T-helper 17 cell (primary cell): ENCODE measurements around the gene AGRP. TPM values are rescaled to one million over a fixed set of nuclear protein-coding genes. Genes with fewer than 3 reads are reported as not detected.

Experiments
- ATAC-seq: fragments of 150-1000 bp; cut with Tn5 transposase; 2 replicates; pipeline ENCODE4 v1.10.0; 2021; ENCODE audit warnings: mild to moderate bottlenecking, moderate library complexity
- DNase-seq, 3 donors: peaks; one replicate each; pipeline versions ENCODE4 v3.0.0 to v3.0.0-alpha.2; 2020 to 2021
- H3K9me3 ChIP-seq: one replicate; pipeline ENCODE4 v1.7.0; 2013; ENCODE audit warnings: low read length, mild to moderate bottlenecking; ENCODE audit not compliant: control insufficient read depth, poor library complexity, severe bottlenecking
- H3K27ac Mint-ChIP-seq: one replicate; pipeline ENCODE4 v1.8.0; 2022; ENCODE audit warnings: mild to moderate bottlenecking, moderate library complexity, mixed read lengths
- H3K27me3 Mint-ChIP-seq: one replicate; pipeline ENCODE4 v1.8.0; 2022; ENCODE audit warnings: mixed read lengths
- H3K36me3 Mint-ChIP-seq: one replicate; pipeline ENCODE4 v1.8.0; 2022; ENCODE audit warnings: low read depth, mixed read lengths
- H3K4me1 Mint-ChIP-seq: one replicate; pipeline ENCODE4 v1.8.0; 2022; ENCODE audit warnings: mild to moderate bottlenecking, mixed read lengths
- H3K4me3 Mint-ChIP-seq: one replicate; pipeline ENCODE4 v1.8.0; 2022; ENCODE audit warnings: mild to moderate bottlenecking, moderate library complexity, mixed read lengths
- total RNA-seq, 4 donors: library from RNA in 2 of 4; stranded (reverse) in 2 of 4; gene quantifications; one replicate each; pipeline ENCODE4 v1.2.3 and lab custom pipeline; 2022 to 2026

AGRP gene
- total RNA-seq, 2 donors from 2014 or later, result not detected

GRCh38 chr16:67464565-67464964 lies 18.8 kb downstream of the AGRP start:
- Mint-ChIP-seq H3K27ac (no peak overlapping the region), H3K36me3 (no peaks in the 10 kb centered on the region), H3K27me3 (no peaks in the 10 kb centered on the region), H3K4me3 (no peak overlapping the region), H3K4me1 (peaks cover 29% of the 10 kb centered on the region)
- ATAC-seq (no peak), DNase-seq (no peak)
- H3K9me3 ChIP-seq, result no peaks in the 10 kb centered on the region

- Mint-ChIP-seq H3K4me1 (peaks cover 30% of the 10 kb centered on the region), H3K36me3 (no peaks in the 10 kb centered on the region), H3K4me3 (no peak overlapping the region), H3K27me3 (no peaks in the 10 kb centered on the region), H3K27ac (no peak overlapping the region)
- ATAC-seq (no peak), DNase-seq (no peak)
- no peaks in the 10 kb centered on the region for H3K9me3 ChIP-seq
Observed at GRCh38 chr16:67463691-67464090, 19.7 kb downstream of the AGRP start.

GRCh38 chr16:67463059-67463458 lies 20.3 kb downstream of the AGRP start:
- H3K9me3 ChIP-seq, result no peaks in the 10 kb centered on the region
- DNase-seq, result no peak
- ATAC-seq, result no peak
- H3K4me1 Mint-ChIP-seq, result peaks cover 31% of the 10 kb centered on the region
- no peak overlapping the region for H3K27ac Mint-ChIP-seq
- no peaks in the 10 kb centered on the region for H3K27me3 Mint-ChIP-seq
- no peaks in the 10 kb centered on the region for H3K36me3 Mint-ChIP-seq
- no peak overlapping the region for H3K4me3 Mint-ChIP-seq

- H3K4me3 Mint-ChIP-seq, result no peak overlapping the region
- peaks cover 29% of the 10 kb centered on the region for H3K4me1 Mint-ChIP-seq
- H3K9me3 ChIP-seq, result no peaks in the 10 kb centered on the region
- H3K27me3 Mint-ChIP-seq, result no peaks in the 10 kb centered on the region
- H3K27ac Mint-ChIP-seq, result no peak overlapping the region
- H3K36me3 Mint-ChIP-seq, result no peaks in the 10 kb centered on the region
- ATAC-seq (no peak), DNase-seq (no peak)
Observed at GRCh38 chr16:67462279-67462655, 21.1 kb downstream of the AGRP start.

- Mint-ChIP-seq H3K4me3 (no peak overlapping the region), H3K4me1 (peaks cover 30% of the 10 kb centered on the region), H3K27me3 (no peaks in the 10 kb centered on the region), H3K36me3 (no peaks in the 10 kb centered on the region), H3K27ac (no peak overlapping the region)
- ATAC-seq (no peak), DNase-seq (no peak)
- H3K9me3 ChIP-seq, result no peaks in the 10 kb centered on the region
Observed at GRCh38 chr16:67461600-67462278, 21.6 kb downstream of the AGRP start.

- Mint-ChIP-seq H3K36me3 (no peaks in the 10 kb centered on the region), H3K4me1 (peaks cover 33% of the 10 kb centered on the region), H3K4me3 (no peak overlapping the region), H3K27ac (no peak overlapping the region), H3K27me3 (no peaks in the 10 kb centered on the region)
- DNase-seq (no peak), ATAC-seq (no peak)
- H3K9me3 ChIP-seq, result no peaks in the 10 kb centered on the region
Observed at GRCh38 chr16:67460961-67461360, 22.4 kb downstream of the AGRP start.

GRCh38 chr16:67460168-67460567 lies 23.2 kb downstream of the AGRP start:
- peaks cover 35% of the 10 kb centered on the region for H3K4me1 Mint-ChIP-seq
- no peak overlapping the region for H3K4me3 Mint-ChIP-seq
- no peaks in the 10 kb centered on the region for H3K36me3 Mint-ChIP-seq
- H3K9me3 ChIP-seq, result no peaks in the 10 kb centered on the region
- DNase-seq, result no peak
- ATAC-seq, result no peak
- no peaks in the 10 kb centered on the region for H3K27me3 Mint-ChIP-seq
- H3K27ac Mint-ChIP-seq, result peak overlapping the region; percentile 54

- DNase-seq (no peak), ATAC-seq (no peak)
- Mint-ChIP-seq H3K27me3 (no peaks in the 10 kb centered on the region), H3K36me3 (no peaks in the 10 kb centered on the region), H3K27ac (no peak overlapping the region), H3K4me1 (peaks cover 35% of the 10 kb centered on the region), H3K4me3 (no peak overlapping the region)
- H3K9me3 ChIP-seq, result no peaks in the 10 kb centered on the region
Observed at GRCh38 chr16:67459861-67460150, 23.5 kb downstream of the AGRP start.

- ATAC-seq, result no peak
- H3K27me3 Mint-ChIP-seq, result no peaks in the 10 kb centered on the region
- H3K36me3 Mint-ChIP-seq, result no peaks in the 10 kb centered on the region
- no peaks in the 10 kb centered on the region for H3K9me3 ChIP-seq
- peak overlapping the region; percentile 73 for H3K4me3 Mint-ChIP-seq
- H3K27ac Mint-ChIP-seq, result peak overlapping the region; percentile 37
- peaks cover 37% of the 10 kb centered on the region for H3K4me1 Mint-ChIP-seq
- no peak for DNase-seq
Observed at GRCh38 chr16:67459066-67459860, 24.1 kb downstream of the AGRP start.

- peak overlapping the region; percentile 37 for H3K27ac Mint-ChIP-seq
- H3K36me3 Mint-ChIP-seq, result peaks cover 4% of the 10 kb centered on the region
- ATAC-seq, result no peak
- H3K4me1 Mint-ChIP-seq, result peaks cover 37% of the 10 kb centered on the region
- no peaks in the 10 kb centered on the region for H3K27me3 Mint-ChIP-seq
- no peaks in the 10 kb centered on the region for H3K9me3 ChIP-seq
- no peak overlapping the region for H3K4me3 Mint-ChIP-seq
- DNase-seq, result no peak
Observed at GRCh38 chr16:67458121-67458641, 25.2 kb downstream of the AGRP start.

- Mint-ChIP-seq H3K4me1 (peaks cover 36% of the 10 kb centered on the region), H3K27ac (peak overlapping the region; percentile 88), H3K36me3 (peaks cover 5% of the 10 kb centered on the region), H3K4me3 (no peak overlapping the region), H3K27me3 (no peaks in the 10 kb centered on the region)
- H3K9me3 ChIP-seq, result no peaks in the 10 kb centered on the region
- no peak for ATAC-seq
- no peak for DNase-seq
Observed at GRCh38 chr16:67457611-67458010, 25.7 kb downstream of the AGRP start.

GRCh38 chr16:67456391-67457081 lies 26.8 kb downstream of the AGRP start:
- H3K9me3 ChIP-seq, result no peaks in the 10 kb centered on the region
- Mint-ChIP-seq H3K4me3 (peak overlapping the region; percentile 65), H3K27me3 (no peaks in the 10 kb centered on the region), H3K27ac (peak overlapping the region; percentile 88), H3K4me1 (peaks cover 30% of the 10 kb centered on the region), H3K36me3 (peaks cover 5% of the 10 kb centered on the region)
- no peak for DNase-seq
- ATAC-seq, result no peak

GRCh38 chr16:67454852-67455251 lies 28.5 kb downstream of the AGRP start:
- no peaks in the 10 kb centered on the region for H3K9me3 ChIP-seq
- ATAC-seq, result no peak
- H3K36me3 Mint-ChIP-seq, result peaks cover 7% of the 10 kb centered on the region

More at GRCh38 chr16:67454852-67455251, 28.5 kb downstream of the AGRP start:
- H3K27me3 Mint-ChIP-seq, result no peaks in the 10 kb centered on the region
- DNase-seq, result no peak
- peaks cover 32% of the 10 kb centered on the region for H3K4me1 Mint-ChIP-seq
- peak overlapping the region; percentile 77 for H3K27ac Mint-ChIP-seq
- H3K4me3 Mint-ChIP-seq, result peak overlapping the region; percentile 61
